ENCODE data around the gene STMP1.

Gene STMP1

DNA sequence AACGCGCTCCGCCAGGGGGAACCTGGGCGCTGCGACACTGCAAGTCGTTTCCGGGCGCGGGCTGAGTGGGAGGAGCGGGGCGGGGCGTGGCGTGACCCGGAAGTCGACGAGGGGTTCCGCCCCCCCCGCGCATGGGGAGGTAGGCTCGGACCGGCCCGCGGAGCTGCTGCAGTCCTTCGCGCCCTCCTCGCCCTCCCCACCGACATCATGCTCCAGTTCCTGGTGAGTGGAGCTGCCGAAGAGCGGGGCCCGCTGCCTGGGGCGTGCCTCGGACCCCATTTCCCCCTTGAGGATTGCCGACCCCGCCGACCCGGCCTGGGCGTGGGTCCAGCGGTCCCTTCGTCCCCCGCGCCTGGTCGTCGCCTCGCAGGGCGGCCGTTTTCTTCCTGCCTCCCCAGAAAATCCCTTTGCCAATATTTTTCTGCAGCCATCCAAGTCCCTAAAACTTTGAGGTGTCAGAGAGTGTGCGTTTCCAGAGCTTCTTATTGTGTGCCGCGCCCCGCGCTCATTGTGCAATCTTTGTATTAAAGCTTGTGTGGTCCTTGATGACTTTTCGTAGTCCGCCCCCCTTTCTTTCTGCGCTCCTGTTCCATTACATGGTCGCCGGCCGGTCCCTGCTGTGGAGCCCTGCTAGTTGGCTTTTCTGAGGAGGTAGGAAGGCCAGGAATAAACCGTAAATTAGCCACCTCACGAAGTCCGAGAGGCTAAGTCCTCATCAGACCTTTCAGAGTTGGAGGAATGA, at the start of gene STMP1:
TSS of gene STMP1 (plus strand) at position 142 of the 742 bp plus-strand sequence.
- DNase-seq (ENCODE audit: low read depth, low spot score), result peak; percentile 97
- peak within 1 kb of the TSS; percentile 84 for H3K4me3 ChIP-seq (ENCODE audit: low read depth, low read length)
- TF ChIP-seq, protein P1, sequence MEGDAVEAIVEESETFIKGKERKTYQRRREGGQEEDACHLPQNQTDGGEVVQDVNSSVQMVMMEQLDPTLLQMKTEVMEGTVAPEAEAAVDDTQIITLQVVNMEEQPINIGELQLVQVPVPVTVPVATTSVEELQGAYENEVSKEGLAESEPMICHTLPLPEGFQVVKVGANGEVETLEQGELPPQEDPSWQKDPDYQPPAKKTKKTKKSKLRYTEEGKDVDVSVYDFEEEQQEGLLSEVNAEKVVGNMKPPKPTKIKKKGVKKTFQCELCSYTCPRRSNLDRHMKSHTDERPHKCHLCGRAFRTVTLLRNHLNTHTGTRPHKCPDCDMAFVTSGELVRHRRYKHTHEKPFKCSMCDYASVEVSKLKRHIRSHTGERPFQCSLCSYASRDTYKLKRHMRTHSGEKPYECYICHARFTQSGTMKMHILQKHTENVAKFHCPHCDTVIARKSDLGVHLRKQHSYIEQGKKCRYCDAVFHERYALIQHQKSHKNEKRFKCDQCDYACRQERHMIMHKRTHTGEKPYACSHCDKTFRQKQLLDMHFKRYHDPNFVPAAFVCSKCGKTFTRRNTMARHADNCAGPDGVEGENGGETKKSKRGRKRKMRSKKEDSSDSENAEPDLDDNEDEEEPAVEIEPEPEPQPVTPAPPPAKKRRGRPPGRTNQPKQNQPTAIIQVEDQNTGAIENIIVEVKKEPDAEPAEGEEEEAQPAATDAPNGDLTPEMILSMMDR (IDR thresholded peaks at IDR 0.05; ENCODE audit: low read depth, low read length), result peak; percentile 71
- in situ Hi-C loops (cut with HindIII; ENCODE audit: low sequenced_read_pairs), result no loop called here

DNA sequence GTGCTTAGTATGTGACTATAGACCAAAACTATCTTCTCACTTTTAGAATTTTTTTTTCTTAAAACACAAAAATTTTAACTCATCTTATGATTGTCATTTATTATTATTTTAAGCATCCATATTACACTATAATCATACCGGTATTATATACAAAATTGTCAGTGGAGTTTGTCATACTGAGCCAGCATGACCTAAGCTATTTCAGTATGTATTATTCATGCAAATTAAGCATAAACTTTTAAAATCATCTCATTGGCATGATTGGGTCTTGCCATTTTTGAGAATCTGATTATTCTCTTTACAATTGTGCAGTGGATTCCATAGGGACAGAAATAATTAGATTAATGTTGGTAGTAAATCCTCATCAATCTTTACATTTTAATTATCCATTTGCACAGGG, 46.2 kb upstream of the STMP1 start:
- in situ Hi-C loops (cut with HindIII; ENCODE audit: low sequenced_read_pairs), result no loop called here
- TF ChIP-seq, protein P1 (IDR thresholded peaks at IDR 0.05; ENCODE audit: low read depth, low read length), result no peak
- DNase-seq (ENCODE audit: low read depth, low spot score), result no peak
- H3K4me3 ChIP-seq (ENCODE audit: low read depth, low read length), result no peak overlapping the region

DNA sequence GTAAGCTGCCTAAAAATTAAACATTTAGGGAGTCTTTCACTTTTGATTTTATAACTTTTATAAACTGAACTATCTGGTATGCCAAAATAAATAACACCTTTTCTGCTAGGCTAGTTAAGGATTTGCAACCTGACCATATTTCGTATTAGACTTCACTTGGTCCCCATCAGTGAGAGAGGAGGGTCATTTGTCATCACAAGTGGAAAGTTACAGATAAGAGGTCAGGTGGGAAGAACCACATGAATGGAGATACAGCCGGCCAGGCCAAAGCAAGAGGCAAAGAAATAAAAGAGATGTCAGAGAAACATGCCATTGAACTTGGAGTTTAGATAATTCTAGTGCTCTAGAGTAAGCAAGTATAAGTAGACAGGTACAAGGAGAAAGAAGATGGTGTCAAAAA, 44.5 kb upstream of the STMP1 start:
- TF ChIP-seq, protein P1 (IDR thresholded peaks at IDR 0.05; ENCODE audit: low read depth, low read length), result no peak
- in situ Hi-C loops (cut with HindIII; ENCODE audit: low sequenced_read_pairs), result no loop called here
- H3K4me3 ChIP-seq (ENCODE audit: low read depth, low read length), result no peak overlapping the region
- DNase-seq (ENCODE audit: low read depth, low spot score), result no peak

DNA sequence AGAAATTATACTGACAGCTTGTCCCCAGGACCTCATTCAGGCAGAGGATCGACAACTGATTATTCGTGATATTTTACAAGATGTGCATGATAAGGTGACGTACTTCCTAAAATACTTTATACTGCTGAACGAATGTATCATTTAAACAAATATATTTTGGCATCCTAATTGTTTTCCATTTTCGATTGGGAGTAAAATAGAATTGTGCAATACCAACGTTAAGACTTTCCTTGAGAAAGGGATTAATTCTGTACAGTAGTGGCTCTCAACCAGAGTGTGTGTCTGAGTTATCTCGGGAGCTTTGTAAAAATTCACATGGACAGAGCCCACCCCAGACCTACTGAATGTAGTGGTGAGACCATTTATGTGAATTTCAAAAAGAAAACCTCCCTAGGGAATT, 43.8 kb upstream of the STMP1 start:
- TF ChIP-seq, protein P1 (IDR thresholded peaks at IDR 0.05; ENCODE audit: low read depth, low read length), result no peak
- H3K4me3 ChIP-seq (ENCODE audit: low read depth, low read length), result no peak overlapping the region
- in situ Hi-C loops (cut with HindIII; ENCODE audit: low sequenced_read_pairs), result no loop called here
- DNase-seq (ENCODE audit: low read depth, low spot score), result no peak

DNA sequence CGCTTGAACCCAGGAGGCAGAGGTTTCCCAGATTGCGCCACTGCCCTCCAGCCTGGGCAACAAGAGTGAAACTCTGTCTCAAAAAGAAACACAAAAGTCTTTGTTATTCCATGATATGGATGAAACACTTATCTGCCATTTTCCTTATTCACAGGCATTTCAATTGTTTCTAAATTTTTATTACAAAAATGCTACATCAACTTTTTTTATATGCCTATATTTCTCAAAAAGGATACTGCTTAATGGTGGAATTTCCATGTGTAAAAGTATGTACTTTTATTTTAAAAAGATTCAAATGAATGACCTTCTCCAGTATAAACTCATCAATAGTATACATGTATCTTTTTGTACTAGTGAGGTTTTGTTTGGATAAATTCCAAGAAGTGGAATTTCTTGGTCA, 41.9 kb upstream of the STMP1 start:
- no peak for DNase-seq (ENCODE audit: low read depth, low spot score)
- no peak overlapping the region for H3K4me3 ChIP-seq (ENCODE audit: low read depth, low read length)
- TF ChIP-seq, protein P1 (IDR thresholded peaks at IDR 0.05; ENCODE audit: low read depth, low read length), result no peak
- in situ Hi-C loops (cut with HindIII; ENCODE audit: low sequenced_read_pairs), result no loop called here

DNA sequence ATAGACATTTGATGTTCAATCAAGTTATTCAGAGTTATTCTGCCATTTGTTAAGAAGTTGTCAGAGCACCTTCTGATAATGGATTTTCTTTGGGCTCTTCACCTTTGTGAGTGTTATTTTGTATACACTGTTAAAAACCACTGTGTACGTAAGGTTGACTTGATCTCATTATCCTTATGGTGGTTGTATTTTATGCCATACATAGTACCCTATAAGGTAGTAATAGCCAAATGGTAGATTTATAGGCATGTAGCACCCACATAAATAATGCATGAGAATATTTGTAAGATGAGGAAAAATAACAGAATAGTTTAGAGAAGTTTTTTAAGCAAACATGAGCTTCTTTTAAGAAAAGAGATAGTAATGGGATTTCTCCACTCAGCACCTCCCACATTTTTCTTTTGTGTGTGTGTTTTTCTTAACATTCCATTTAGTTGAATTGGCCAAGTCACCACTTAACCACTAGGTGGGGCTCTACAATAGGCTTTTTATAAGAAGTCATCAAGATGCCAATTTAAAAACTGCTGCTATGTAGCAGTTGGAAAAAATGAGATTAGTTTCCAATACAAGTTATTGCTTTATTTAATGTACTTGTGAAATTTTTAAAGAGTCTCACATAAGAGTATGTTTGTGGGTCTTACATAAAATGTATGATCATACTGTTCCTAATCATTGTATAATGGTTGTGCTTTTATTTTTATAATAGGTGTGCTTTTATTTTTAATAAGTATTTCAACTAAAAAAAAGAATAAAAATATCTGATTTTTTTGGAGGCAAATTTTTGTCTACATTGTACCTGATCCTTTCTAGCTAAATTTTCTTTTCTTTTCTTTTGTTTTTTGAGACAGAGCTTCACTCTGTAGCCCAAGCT, 41.1 kb upstream of the STMP1 start:
- in situ Hi-C loops (cut with HindIII; ENCODE audit: low sequenced_read_pairs), result no loop called here
- H3K4me3 ChIP-seq (ENCODE audit: low read depth, low read length), result no peak overlapping the region
- peak; percentile 93 for DNase-seq (ENCODE audit: low read depth, low spot score)
- TF ChIP-seq, protein P1 (IDR thresholded peaks at IDR 0.05; ENCODE audit: low read depth, low read length), result peak; percentile 79

All from astrocyte of the spinal cord (primary cell).